G401 (cell line): ENCODE data around the gene ERV3-1. TPM values are rescaled to one million over a fixed set of nuclear protein-coding genes. Genes with fewer than 3 reads are reported as not detected.
"Not testable (repeated sequence)": the region's sequence is repeated elsewhere in the genome, so short reads cannot be mapped to it uniquely, and the experiment has no call there.

ENCODE experiments used
- DNase-seq: peaks from one replicate; pipeline ENCODE4 v3.0.0-alpha.2; 2015; ENCODE audit warnings: low spot score
- in situ Hi-C: cut with HindIII; loops from 2 replicates; pipeline ENCODE4 v1.10.0; 2016; ENCODE audit warnings: low sequenced_read_pairs, mixed read lengths
- total RNA-seq: library from RNA; depleted of rRNA; stranded (reverse); fragments of >200 nt; shearing (Covaris generic); gene quantifications from 2 replicates; pipeline ENCODE4 v1.2.3, GENCODE V29; 2014

The ERV3-1 gene
- total RNA-seq, 1 experiment from 2014 or later = 5.3 TPM

- in situ Hi-C loops = no loop called here
- DNase-seq = no peak
Measured at GRCh38 chr7:65004575-65004974, 1.9 kb downstream of the ERV3-1 start.

- in situ Hi-C loops = no loop called here
Measured at GRCh38 chr7:65002972-65003585, 3.4 kb downstream of the ERV3-1 start.

GRCh38 chr7:65001291-65001814 lies 5.1 kb downstream of the ERV3-1 start:
- in situ Hi-C loops = no loop called here
- DNase-seq = no peak

More at GRCh38 chr7:65002972-65003585, 3.4 kb downstream of the ERV3-1 start:
- no peak for DNase-seq

- in situ Hi-C loops = no loop called here
- DNase-seq = no peak
Measured at GRCh38 chr7:64999165-65000004, 7.1 kb downstream of the ERV3-1 start.

GRCh38 chr7:64998865-64999164 lies 7.7 kb downstream of the ERV3-1 start:
- in situ Hi-C loops = no loop called here
- DNase-seq = no peak

GRCh38 chr7:64997927-64998391 lies 8.5 kb downstream of the ERV3-1 start:
- no peak for DNase-seq
- in situ Hi-C loops = no loop called here

- in situ Hi-C loops = no loop called here
- no peak for DNase-seq
Measured at GRCh38 chr7:64997164-64997908, 9.2 kb downstream of the ERV3-1 start.

GRCh38 chr7:64996305-64996704 lies 10.2 kb downstream of the ERV3-1 start:
- in situ Hi-C loops = no loop called here
- no peak for DNase-seq

GRCh38 chr7:64993901-64994300 lies 12.6 kb downstream of the ERV3-1 start:
- DNase-seq = no peak
- in situ Hi-C loops = no loop called here

- in situ Hi-C loops = no loop called here
- no peak for DNase-seq
Measured at GRCh38 chr7:64992971-64993370, 13.5 kb downstream of the ERV3-1 start.

GRCh38 chr7:64990936-64991335 lies 15.6 kb downstream of the ERV3-1 start, which contains the start of gene ZNF117:
TSS of gene ZNF117 (minus strand) at chr7:64991036.
- no peak for DNase-seq
- in situ Hi-C loops = no loop called here

- DNase-seq = no peak
Measured at GRCh38 chr7:64990216-64990615, 16.3 kb downstream of the ERV3-1 start.

GRCh38 chr7:64978497-64979203 lies 27.8 kb downstream of the ERV3-1 start:
- DNase-seq = no peak
- in situ Hi-C loops = no loop called here

More at GRCh38 chr7:64990216-64990615, 16.3 kb downstream of the ERV3-1 start:
- in situ Hi-C loops = no loop called here

- in situ Hi-C loops = no loop called here
Measured at GRCh38 chr7:64965594-64965993, 40.9 kb downstream of the ERV3-1 start.

GRCh38 chr7:64959072-64959747 lies 47.3 kb downstream of the ERV3-1 start:
- no peak for DNase-seq
- in situ Hi-C loops = no loop called here

More at GRCh38 chr7:64965594-64965993, 40.9 kb downstream of the ERV3-1 start:
- no peak for DNase-seq

- DNase-seq = peak; percentile 61
- in situ Hi-C loops = no loop called here
Measured at GRCh38 chr7:64951250-64951848, 55.1 kb downstream of the ERV3-1 start.

- DNase-seq, in situ Hi-C loops: not testable (repeated sequence)
Measured at GRCh38 chr7:64950673-64951072, 55.8 kb downstream of the ERV3-1 start.

GRCh38 chr7:64948774-64949173 lies 57.7 kb downstream of the ERV3-1 start:
- DNase-seq, in situ Hi-C loops: not testable (repeated sequence)
